Fibroblast of skin of scalp (primary cell): ENCODE measurements around the gene CDK17.

ENCODE experiments used
- DNase-seq: peaks from one replicate; pipeline ENCODE4 v3.0.0-alpha.2; 2013

The CDK17 gene

GRCh38 chr12:96313606-96314005 is 86.6 kb downstream of the CDK17 start:
- DNase-seq = no peak

GRCh38 chr12:96311191-96311590 is 89.0 kb downstream of the CDK17 start:
- DNase-seq = no peak

GRCh38 chr12:96310067-96310466 is 90.2 kb downstream of the CDK17 start:
- no peak for DNase-seq

DNA sequence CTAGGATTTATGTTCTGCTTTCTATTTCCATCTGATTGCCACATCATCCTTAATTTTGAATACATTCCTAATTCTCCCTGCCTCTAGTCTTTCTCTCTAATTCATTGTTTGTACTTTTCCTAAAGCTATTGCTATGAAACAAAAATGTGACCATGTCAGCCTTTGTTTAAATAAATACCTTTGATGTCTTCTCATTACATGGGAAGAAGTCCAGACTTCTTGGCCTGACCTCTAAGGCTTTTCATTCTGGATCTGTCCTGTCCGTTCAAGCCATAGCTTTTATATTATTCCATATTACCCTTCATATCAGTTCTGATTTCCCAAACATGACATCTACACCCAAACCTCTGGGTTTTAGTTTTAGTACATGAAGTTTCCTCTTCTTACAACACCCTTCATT is 91.4 kb downstream of the CDK17 start:
- no peak for DNase-seq

DNA sequence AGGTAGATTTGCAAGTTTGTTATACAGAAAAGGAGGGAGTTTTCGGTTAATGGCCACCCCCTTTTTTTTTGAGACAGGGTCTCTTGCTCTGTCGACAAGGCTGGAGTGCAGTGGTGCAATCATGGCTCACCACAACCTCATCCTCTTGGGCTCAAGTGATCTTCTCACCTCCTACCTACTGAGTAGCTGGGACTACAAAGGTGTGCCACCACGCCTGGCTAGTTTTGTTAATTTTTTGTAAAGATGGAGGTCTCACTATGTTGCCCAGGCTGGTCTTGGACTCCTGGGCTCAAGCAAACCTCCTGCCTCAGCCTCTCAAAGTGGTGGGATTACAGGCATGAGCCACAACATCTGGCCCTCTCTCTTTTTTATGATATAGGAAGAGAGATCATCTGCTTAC is 94.6 kb downstream of the CDK17 start:
- DNase-seq = no peak

DNA sequence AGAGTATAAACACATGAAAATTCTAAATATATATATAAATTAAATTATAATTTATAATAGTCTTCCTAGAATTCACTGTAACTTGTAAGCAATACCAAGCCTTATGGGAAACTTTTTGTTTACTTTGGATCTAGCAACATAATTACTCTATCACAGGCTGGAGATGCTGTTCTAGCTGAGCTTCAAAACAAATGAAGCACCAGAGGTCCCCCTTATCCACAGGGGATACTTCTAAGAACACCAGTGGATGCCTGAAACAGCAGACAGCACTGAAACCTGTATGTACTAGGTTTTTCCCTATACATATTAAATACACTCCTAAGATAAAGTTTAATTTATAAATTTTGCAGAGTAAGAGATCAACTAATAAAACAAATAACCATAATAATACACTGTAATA is 96.6 kb downstream of the CDK17 start:
- no peak for DNase-seq

GRCh38 chr12:96302687-96303310 is 97.4 kb downstream of the CDK17 start:
- DNase-seq = no peak

DNA sequence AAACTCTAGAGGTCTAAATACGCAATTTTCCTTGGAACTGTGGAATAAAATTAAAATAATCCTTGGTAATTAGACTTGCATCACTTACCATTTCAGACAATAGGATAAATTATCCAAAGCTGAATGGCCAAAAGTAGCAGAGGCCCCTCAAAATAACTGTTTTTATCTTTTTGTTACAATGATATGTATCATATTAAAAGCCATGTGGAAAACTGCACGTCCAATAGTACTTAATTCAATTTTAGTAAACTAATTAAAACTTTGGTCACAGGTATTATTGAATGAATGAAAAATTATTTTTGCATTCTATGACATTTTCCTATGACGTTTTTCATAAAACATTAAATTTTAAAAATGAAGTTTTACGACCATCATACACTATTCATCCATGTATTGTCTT is 98.5 kb downstream of the CDK17 start:
- DNase-seq = no peak

DNA sequence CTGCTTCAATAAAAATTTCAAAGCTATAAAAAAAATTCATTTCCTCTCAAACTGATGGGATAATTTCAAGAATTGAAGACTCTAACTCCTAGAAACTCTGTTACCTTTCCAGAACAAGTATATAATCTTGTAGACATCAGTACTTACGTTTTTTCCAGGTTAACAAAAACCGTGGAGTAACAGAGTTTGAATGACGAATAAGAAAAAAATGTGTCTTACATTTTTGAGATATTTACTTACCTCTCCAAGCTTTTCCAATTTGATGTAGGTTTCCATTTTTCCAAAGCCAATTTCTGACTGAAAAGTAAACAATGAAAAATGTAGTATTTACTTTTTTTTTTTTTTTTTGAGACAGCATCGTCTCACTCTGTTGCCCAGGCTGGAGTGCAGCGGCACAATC is 100.2 kb downstream of the CDK17 start:
- no peak for DNase-seq

DNA sequence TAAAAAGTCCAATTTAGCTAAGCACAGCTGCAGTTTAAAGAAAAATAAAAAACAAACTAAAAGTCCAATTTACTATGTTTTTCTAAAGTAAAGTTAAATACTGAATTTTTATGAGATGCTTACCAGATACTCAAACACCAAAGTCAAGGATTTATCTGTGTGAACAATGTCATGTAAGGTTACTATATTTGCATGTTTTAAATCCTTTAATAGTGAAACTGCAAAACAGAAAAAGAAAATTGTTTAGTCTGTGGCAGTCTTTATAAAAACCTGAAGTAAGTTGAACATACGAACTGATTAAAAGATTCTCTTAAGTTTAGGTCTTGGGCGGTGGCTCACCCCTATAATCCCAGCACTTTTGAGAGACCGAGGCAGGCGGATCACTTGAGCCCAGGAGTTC is 102.7 kb downstream of the CDK17 start:
- no peak for DNase-seq

DNA sequence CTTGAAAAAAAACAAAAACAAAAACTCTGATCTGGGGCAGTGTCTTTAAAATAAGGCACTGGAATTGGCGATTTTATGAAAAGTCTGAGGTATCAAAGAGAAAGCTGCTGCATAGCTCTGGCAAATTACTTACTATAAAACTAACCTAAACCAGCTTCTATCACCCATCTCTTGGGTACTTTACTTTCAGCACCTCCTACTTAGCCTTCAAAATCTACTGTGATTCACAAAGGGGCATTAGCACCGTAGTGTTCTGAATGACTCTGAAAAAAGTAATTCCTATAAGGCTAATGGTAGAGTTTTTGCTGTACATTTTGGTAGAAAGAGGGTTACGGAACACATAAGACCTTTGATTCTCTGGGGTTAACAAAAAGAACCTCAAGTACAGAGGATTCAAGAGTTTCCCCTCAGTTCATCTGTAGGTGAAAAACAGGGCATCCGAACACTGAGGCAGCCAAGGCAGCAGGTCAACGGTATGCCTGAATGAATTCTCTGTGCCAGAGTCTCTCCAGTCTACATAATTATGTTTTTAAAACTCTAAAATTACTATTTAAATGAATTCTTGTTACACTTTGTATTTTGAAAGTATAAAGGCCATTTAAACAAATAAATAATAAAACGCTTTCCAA is 104.6 kb downstream of the CDK17 start:
- no peak for DNase-seq

DNA sequence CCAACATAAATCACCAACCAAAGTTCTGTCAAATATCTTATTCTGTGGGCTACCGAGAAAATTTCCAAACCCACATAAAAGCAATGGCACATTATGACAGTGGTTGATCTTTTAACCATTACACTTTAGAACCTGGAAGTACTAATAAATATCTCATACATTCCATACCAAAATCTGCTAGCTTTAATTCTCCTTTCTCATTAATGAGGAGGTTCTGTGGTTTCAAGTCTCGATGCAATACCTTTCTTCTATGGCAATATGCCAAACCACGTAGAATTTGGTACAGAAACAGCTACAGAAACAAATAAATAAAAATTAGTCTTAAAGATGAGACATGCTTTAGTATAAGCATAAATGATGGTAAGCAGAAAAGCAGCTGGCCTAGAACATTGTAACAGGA is 105.4 kb downstream of the CDK17 start:
- peak; percentile 31 for DNase-seq

- DNase-seq = no peak
Observed at GRCh38 chr12:96293093-96293492, 107.1 kb downstream of the CDK17 start.

- DNase-seq = no peak
Observed at GRCh38 chr12:96289067-96289466, 111.2 kb downstream of the CDK17 start.

DNA sequence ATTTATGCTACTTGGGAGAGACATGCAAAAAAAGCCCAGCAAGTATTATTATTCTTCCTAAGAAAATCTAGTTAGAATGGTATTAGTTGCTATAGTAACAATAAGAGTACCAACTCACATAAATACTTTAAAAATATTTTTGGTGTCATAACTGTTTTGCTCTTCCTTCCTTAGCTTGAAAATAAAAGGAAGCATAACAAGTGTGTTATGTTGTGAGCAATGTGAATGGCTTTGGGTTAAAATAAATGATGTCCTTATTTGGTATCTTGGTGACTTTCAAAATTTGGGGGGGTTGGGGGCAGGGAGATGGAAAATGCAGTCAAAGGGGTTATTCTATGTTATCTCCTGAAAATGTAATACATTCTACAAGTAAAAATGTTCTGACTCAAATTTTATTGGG is 115.1 kb downstream of the CDK17 start:
- peak; percentile 12 for DNase-seq

DNA sequence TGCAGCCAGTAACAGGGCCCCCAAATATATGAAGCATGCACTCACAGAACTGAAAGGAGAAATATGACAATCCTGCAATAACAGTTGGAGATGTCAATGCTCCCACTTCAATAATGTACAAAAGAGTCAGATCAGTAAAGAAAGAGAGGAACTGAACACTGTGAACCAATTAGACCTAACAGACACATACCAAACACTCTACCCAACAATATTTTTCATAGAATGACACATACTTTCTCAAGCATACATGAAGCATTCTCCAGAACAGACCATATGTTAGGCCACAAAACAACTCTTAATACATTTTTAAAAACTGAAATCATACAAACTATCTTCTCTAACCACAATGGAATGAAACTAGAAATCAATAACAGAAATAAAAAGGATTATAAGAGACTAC is 125.9 kb downstream of the CDK17 start:
- peak; percentile 90 for DNase-seq

DNA sequence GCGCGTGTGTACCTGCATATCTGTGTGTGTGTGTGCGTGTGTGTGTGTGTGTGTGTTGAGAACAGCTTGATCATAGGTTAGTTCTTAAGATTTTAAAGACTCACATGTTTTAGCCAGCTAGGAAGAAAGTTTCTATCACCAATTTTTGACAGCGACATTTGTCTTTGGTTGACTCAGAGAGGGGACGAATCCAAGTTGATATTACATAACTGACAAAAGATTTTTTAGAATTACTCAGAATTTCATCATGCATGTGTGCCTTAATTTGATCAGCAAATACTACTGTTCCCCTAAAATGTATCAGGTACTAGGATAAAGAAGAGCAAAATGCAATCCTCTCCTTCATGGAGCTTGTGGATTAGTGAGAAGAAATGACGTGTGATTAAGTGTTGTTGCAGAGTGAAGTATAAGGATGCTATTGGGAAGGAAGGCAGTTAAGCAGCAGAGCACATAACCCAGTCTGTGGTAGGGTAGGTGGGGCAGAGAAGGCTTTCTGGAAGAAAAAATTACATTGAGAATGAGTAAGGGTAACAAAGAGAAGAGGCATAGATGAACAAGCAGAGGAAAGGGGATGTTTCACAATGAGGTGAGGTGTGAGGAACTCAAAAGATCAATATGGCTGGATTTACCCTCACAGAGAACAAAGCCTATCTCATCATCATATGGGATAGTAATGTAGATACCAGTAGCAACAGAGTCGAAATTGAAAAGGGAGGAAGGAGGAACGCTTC is 128.6 kb downstream of the CDK17 start:
- DNase-seq = peak; percentile 48

DNA sequence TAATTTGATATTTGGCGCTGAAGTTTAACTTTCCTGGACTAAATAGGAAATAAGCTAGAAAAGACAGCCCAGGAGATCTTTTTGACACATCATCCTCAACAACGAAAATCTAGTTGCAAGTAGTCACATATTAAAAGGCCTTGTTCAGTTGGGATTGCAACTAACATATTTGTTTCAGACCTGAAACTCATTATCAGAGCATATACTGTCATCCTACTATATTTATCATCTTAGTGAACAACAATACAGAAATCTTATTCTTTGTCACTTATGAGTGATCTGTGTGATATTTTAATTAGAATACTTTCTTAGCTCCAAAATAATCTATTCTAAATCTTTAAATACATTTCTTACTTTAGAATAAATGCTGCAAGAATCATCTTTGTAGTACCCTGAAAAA is 134.0 kb downstream of the CDK17 start:
- DNase-seq = no peak

DNA sequence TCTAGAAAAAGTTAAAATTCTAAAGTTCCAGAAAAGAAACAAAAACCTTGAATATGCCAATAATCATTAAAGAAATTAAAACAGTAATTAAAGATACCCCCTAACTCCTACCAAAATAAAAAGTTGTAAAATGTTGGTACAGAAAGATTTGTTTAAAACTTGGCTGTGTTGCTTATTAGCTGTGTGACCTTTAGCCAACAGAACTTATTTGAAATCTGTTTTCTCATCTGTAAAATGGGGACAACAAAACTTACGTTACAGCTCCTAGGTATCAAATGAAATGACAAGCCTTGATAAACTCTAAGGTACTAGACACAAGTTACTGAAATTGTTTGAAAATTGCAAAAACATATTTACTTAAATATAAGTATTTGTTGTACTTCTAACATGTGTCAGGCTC is 134.4 kb downstream of the CDK17 start:
- DNase-seq = no peak

DNA sequence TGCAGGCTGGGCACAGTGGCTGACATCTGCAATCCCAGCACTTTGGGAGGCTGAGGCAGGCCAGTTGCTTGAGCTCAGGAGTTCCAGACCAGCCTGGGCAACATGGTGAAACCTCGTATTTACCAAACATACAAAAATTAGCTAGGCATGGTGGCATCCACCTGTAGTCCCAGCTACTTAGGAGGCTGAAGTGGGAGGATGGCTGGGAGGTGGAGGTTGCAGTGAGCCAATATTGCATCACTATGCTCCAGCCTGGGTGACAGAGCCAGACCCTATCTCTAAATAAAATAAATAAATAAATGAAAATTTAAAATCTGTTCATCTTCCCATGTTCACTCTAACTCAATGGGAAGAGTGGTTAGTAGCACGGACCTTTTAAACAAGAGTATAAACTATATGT is 134.8 kb downstream of the CDK17 start:
- DNase-seq = no peak

DNA sequence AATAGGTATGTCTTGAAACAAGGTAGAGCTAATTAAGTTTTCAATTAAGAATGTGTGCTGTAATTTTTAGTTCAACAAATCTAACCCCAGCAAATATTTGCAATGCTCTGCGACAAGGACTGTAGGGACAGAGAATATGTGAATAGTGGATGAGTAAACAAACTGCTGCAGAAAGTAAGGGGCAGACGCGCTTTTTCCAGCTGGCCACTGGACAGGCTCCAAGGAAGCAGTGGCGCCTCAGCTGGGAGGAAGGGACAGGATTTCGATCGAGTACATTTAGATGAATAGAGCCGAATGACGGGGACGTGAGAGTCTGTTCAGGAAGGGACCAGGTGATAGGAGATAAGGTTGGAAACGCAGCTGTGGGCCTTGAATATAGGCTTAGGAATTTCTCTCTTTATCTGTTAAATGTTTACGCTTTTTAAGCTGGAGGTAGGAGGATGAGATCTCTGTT is 136.8 kb downstream of the CDK17 start:
- no peak for DNase-seq

GRCh38 chr12:96261557-96261956 is 138.7 kb downstream of the CDK17 start:
- no peak for DNase-seq

- no peak for DNase-seq
Observed at GRCh38 chr12:96260644-96261043, 139.6 kb downstream of the CDK17 start.

DNA sequence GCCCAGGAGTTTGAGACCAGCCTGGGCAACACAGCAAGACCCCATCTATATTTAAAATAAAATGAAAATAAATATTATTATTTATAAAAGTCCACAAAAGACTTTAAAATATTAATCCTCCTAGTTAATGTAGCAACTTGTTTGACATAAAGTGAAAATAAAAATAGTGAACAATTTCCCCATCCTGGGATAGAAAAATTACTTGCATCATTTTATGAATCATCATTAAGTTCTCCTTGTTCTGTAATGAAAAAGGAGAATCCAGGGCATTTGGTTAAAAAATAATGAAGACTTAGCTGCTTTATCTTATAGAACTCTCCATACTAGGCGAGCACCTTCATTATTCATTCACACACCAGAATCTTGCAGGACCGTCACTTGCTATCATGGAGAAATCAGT is 140.0 kb downstream of the CDK17 start:
- DNase-seq = no peak
